Retinal pigment epithelial cell (primary cell): ENCODE measurements around the gene IL22RA1.

ENCODE experiments used
- DNase-seq: peaks from one replicate; pipeline ENCODE4 v3.0.0-alpha.2; 2010; ENCODE audit warnings: low read depth
- H3K4me3 ChIP-seq: 2 replicates; pipeline ENCODE4 v1.5.1; 2011; ENCODE audit warnings: mild to moderate bottlenecking, low read length, control low read depth, moderate library complexity
- CTCF ChIP-seq: conservative IDR thresholded peaks from 2 replicates; pipeline ENCODE4 v1.5.1; 2011; ENCODE audit warnings: low read depth, low read length, control low read depth, inconsistent platforms

Gene IL22RA1

GRCh38 chr1:24139841-24140425 lies 3.0 kb downstream of the IL22RA1 start:
- no peak for DNase-seq
- no peak for TF ChIP-seq CTCF
- no peak overlapping the region for H3K4me3 ChIP-seq

- no peak for TF ChIP-seq CTCF
- DNase-seq: no peak
- H3K4me3 ChIP-seq: no peak overlapping the region
Measured at GRCh38 chr1:24139222-24139489, 3.8 kb downstream of the IL22RA1 start.

GRCh38 chr1:24138476-24139221 lies 4.3 kb downstream of the IL22RA1 start:
- TF ChIP-seq CTCF: no peak
- H3K4me3 ChIP-seq: no peak overlapping the region
- no peak for DNase-seq

GRCh38 chr1:24136956-24137539 lies 5.9 kb downstream of the IL22RA1 start:
- TF ChIP-seq CTCF: no peak
- no peak for DNase-seq
- H3K4me3 ChIP-seq: no peak overlapping the region

GRCh38 chr1:24134376-24134775 lies 8.6 kb downstream of the IL22RA1 start:
- H3K4me3 ChIP-seq: no peak overlapping the region
- DNase-seq: no peak
- TF ChIP-seq CTCF: no peak

- H3K4me3 ChIP-seq: no peak overlapping the region
- no peak for DNase-seq
- no peak for TF ChIP-seq CTCF
Measured at GRCh38 chr1:24133819-24134218, 9.1 kb downstream of the IL22RA1 start.

- no peak for DNase-seq
- no peak for TF ChIP-seq CTCF
- no peak overlapping the region for H3K4me3 ChIP-seq
Measured at GRCh38 chr1:24130385-24130784, 12.6 kb downstream of the IL22RA1 start.
